Measurements from ENCODE around the gene LRRC42.
"Not testable (repeated sequence)": the region's sequence is repeated elsewhere in the genome, so short reads cannot be mapped to it uniquely, and the experiment has no call there.

Gene LRRC42

GRCh38 chr1:53967409-53968124 is 21.4 kb downstream of the LRRC42 start:
- DNase-seq (ENCODE audit: low spot score), result no peak

DNA sequence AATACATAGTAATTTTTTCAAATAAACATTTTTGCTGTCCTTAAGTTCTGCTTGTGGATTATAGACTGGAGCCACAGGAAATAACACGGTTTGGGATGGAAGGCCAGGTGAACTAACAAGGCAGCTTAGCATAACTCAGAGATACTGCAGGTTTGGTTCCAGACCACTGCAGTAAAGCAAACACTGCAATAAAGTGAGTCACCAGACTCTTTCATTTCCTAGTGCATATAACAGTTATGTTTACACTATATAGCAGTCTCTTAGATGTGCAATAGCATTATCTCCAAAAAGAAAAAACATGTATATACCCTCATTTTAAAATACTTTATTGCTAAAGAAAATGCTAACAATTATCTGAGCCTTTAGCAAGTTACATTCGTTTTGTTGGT is 22.0 kb downstream of the LRRC42 start:
- DNase-seq (ENCODE audit: low spot score), result no peak

GRCh38 chr1:53969323-53969722 is 23.2 kb downstream of the LRRC42 start:
- not testable (repeated sequence) for DNase-seq (ENCODE audit: low spot score)

DNA sequence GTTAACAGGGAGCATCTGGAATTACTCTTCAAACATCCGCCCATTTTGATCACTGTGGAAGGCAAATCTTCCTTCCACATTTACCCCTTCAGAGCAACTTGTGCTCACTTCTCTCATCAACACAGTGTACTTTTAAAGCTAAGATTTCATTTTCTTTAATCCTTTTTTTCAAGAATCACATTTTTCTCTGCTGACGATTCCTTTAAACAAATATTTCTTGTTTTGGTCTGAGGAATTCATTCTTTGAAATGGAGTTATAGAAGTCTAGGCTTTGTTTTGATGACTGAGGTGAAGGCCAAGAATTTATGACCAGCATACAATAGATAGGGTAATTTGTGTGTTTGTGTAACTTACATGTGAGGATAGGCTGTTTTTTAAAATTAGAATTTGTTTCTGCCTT is 25.6 kb downstream of the LRRC42 start:
- no peak for DNase-seq (ENCODE audit: low spot score)

- DNase-seq (ENCODE audit: low spot score), result no peak
These were observed 29.7 kb downstream of the LRRC42 start for GRCh38 chr1:53975861-53976260.

DNA sequence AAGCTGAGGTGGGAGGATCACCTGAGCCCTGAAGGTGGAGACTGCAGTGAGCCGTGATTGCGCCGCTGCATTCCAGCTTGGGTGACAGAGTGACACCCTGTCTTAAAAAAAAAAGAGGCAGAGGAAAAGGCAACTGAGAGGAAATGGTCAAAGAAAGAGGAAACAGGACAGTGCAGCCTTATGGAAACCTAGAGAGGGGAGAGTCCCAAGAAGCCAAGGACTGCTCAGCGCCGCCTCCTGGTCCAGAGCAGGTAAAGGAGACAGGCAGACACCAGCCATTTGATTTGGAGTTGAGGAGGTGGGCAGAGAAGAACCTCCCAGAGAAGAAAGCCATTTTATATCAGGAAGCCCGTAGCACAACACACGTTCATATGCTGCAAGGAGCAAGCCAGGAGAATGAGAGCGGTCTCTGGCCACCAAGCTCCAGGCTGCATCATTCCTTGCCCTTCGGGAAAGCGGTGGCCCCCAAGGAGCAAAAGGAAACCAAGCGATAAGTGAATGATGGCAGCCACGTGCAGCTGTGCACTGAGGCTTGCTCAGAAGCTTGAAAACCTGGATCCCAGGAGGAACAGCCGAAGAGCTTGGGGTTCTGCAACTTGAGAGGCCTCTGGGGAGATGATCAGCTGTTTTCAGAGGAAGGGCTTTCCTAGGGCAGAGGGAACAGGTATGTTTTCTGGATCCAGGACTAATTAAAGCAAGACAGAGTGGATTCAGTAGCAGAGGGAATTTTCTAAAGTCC is 33.7 kb downstream of the LRRC42 start:
- DNase-seq (ENCODE audit: low spot score), result no peak

DNA sequence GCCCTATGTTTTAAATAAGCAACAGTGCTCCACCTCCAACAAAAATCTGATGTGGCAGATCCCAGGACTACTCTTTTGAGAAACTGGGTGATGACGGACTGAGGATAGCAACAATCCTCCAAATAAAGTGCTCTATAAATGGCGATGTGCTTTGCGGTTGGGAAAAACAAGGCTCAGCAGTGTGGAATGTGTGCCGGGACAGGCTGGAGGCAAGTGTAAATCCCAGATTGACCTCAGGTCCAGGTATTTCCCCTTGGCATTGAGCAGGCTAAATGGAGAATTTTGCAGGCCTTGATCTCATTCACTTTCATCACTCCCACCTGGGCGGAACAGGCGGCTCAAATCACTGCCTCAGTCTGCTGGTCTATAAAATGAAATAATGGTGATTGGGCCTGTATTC is 35.1 kb downstream of the LRRC42 start:
- DNase-seq (ENCODE audit: low spot score), result no peak

DNA sequence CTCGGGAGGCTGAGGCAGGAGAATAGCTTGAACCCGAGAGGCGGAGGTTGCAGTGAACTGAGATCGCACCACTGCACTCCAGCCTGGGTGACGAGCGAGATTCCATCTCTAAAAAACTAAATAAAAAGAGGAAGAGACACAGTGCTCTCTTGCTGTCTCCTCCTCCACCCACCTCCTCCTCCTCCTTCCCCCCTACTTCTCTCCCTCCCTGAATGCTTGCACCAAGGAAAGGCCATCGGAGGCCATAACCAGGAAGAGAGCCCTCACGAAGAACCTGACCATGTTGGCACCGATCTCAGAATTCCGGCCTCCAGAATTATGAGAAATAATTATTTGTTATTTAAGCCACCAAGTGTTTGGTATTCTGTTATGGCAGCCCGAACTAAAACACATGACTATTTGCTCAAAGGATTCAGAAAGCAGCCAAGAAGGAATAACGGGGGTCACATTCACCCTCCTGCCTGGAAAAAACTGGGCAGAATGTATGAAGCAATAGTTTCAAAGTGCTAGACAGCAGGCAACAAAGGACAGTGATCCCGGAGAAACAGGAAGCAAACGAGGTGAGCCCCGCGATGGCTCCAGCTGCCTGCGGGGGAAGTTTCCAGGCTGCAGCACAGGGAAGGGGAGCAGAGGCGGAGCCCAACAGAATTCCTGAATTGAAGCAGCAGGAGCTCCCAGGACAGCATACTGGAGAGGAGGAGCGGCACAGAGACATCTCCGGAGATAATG is 36.0 kb downstream of the LRRC42 start:
- no peak for DNase-seq (ENCODE audit: low spot score)

DNA sequence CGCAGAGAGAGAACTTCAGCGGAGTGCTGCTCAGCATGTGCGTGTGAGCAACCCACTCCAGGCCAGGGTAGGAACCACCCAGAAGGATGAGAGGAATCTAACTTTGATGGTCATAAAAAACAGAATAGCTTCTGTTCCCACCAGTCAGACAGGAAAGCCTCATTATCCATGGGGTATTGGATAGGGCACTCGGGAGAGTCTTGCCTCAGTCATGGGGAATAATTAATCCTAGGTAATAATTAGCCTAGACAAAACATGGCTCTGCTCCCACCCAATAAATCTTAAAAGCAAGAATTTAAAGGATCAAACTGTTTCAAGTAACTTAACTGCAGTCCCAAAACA is 36.6 kb downstream of the LRRC42 start:
- no peak for DNase-seq (ENCODE audit: low spot score)

- no peak for DNase-seq (ENCODE audit: low spot score)
These were observed 38.6 kb downstream of the LRRC42 start for GRCh38 chr1:53984726-53985125.

DNA sequence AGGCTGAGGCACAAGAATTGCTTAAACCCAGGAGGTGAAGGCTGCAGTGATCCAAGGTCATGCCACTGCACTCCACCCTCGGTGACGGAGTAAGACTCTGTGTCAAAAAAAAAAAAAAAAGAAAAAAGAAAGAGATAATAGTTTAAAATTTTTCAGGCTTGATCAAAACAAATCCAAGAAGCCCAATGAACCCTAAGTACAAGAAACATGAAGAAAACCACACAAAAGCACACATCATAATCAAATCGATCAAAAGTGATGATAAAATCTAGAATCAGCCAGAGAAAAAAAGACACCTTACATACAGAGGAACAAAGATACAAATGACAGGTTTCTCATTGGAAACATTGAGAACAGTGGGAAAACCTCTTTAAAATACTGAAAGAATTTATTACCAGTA is 40.3 kb downstream of the LRRC42 start:
- DNase-seq (ENCODE audit: low spot score), result no peak

DNA sequence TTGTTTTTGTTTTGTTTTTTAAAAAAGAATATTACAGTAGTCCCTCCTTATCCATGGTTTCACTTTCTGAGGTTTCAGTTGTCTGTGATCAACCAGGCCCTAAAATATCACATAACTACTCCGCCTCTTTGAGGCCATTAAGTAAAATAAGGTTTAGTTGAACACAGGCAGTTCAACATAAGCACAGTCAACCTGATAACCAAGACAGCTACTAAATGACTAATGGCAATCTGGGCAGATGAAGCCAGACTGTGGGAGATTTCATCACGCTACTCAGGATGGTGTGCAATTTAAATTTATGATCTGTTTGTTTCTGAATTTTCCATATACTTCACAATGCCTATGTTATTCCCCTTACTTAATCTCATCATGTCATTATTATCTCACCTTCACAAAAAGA is 41.7 kb downstream of the LRRC42 start:
- DNase-seq (ENCODE audit: low spot score), result no peak

DNA sequence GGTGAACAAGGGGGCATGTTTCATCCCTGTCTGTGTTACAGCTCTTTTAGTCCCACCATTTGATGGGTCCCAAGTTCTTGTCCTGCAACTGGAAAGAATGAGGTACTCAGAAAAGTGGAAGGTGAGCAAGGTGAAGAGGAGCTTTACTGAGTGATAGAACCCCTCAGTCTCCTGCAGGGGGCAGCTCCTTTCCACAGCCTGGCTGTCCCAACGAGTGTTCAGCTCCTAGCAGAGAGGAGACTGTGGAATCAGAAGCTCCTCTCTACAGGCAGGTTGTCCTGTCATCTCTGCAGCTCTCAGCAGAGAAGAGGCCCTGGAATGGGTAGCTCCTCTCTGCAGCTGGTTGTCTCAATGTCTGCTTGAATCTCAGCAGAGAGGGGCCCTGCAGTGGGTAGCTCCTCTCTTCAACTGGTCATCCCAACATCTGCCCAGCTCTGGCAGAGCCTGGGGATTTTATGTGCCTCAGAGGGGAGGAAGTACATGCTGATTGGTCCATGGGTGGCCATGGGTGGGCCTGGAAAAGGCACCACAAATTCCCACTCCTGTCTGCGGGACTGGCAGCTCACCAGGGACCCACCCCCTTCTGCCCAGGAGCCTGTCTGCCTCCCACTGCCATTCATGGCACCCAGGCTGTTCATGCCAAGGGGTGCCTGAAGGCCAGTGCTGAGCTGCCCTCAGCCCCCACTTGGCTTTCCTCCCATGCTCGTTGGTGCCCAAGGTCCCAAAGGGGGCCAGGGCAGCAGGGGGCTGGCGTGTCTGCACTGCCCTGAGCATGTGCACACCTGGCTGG is 46.1 kb downstream of the LRRC42 start:
- no peak for DNase-seq (ENCODE audit: low spot score)

- not testable (repeated sequence) for DNase-seq (ENCODE audit: low spot score)
These were observed 48.4 kb downstream of the LRRC42 start for GRCh38 chr1:53994516-53994915.

GRCh38 chr1:53995683-53996082 is 49.5 kb downstream of the LRRC42 start:
- DNase-seq (ENCODE audit: low spot score), result no peak

GRCh38 chr1:53998223-53998622 is 52.1 kb downstream of the LRRC42 start:
- no peak for DNase-seq (ENCODE audit: low spot score)

- no peak for DNase-seq (ENCODE audit: low spot score)
These were observed 53.8 kb downstream of the LRRC42 start for GRCh38 chr1:53999920-54000319.

GRCh38 chr1:54001591-54001990 is 55.4 kb downstream of the LRRC42 start:
- no peak for DNase-seq (ENCODE audit: low spot score)

DNA sequence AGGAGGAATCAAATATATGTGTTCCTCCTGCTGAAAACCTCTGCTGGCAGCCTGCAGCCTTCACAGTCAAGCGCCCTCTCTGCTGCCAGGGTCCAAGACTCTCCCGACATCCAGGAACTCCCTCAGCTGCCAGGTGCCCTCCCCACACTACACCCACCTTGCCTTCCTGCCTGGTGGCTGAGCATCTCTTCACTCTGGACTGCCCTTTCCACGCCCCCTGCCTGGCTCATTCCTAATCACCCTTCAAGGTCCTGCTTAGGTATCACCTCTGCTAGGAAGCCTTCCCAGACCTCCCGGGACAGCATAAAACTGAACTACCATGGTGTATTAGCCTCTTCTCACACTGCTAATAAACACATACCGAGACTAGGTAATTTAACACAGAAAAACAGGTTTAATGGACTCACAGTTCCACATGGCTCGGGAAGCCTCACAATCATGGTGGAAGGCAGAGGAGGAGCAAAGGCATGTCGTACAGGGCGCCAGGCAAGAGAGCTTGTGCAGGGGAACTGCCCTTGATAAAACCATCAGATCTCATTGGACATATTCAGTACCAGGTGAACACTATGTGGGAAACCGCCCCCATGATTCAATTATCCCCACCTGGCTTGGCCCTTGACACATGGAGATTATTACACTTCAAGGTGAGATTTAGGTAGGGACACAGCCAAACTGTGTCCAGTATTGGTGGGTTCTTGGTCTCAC is 56.5 kb downstream of the LRRC42 start:
- DNase-seq (ENCODE audit: low spot score), result no peak

DNA sequence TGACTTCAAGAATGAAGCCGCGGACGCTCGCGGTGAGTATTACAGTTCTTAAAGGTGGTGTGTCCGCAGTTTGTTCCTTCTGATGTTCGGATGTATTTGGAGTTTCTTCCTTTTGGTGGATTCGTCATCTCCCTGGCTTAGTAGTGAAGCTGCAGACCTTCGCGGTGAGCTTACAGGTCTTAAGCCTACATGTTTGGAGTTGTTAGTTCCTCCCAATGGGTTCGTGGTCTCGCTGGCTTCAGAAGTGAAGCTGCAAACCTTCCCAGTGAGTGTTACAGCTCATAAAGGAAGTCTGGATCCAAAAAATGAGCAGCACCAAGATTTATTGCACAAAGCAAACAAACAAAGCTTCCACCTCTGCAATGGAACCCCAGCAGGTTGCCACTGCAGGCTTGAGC is 57.1 kb downstream of the LRRC42 start:
- no peak for DNase-seq (ENCODE audit: low spot score)

- not testable (repeated sequence) for DNase-seq (ENCODE audit: low spot score)
These were observed 57.8 kb downstream of the LRRC42 start for GRCh38 chr1:54003750-54004480.
